Natural killer cell (primary cell): ENCODE measurements around the gene OR2H2. TPM values are rescaled to one million over a fixed set of nuclear protein-coding genes. Genes with fewer than 3 reads are reported as not detected.

Experiments
- ATAC-seq, 3 donors: fragments of 150-1000 bp in 2 of 3; fragments of 200-7000 bp in 1 of 3; cut with Tn5 transposase; 1 replicate in 1 of 3; 2 replicates in 2 of 3; pipeline ENCODE4 v1.10.0; 2021; ENCODE audit warnings: mild to moderate bottlenecking in 2 of 3, moderate library complexity in 2 of 3
- DNase-seq, 2 donors: peaks; one replicate each; pipeline versions ENCODE4 v3.0.0 to v3.0.0-alpha.2; 2013 to 2021; ENCODE audit warnings: mixed read lengths in 1 of 2
- H3K27ac ChIP-seq: one replicate; pipeline ENCODE4 v1.5.1; 2013; ENCODE audit warnings: mild to moderate bottlenecking, low read length
- H3K27me3 ChIP-seq: one replicate; pipeline ENCODE4 v1.6.1; 2013; ENCODE audit warnings: low read length; ENCODE audit not compliant: control insufficient read depth, insufficient read depth
- H3K36me3 ChIP-seq: one replicate; pipeline ENCODE4 v1.6.1; 2013; ENCODE audit warnings: low read length; ENCODE audit not compliant: control insufficient read depth, insufficient read depth
- H3K4me1 ChIP-seq: one replicate; pipeline ENCODE4 v1.6.1; 2013; ENCODE audit warnings: low read length; ENCODE audit not compliant: control insufficient read depth, insufficient read depth
- H3K4me3 ChIP-seq: one replicate; pipeline ENCODE4 v1.5.1; 2013; ENCODE audit warnings: low read length
- H3K9me3 ChIP-seq: one replicate; pipeline ENCODE4 v1.6.1; 2013; ENCODE audit warnings: low read length; ENCODE audit not compliant: control insufficient read depth, insufficient read depth
- H3K27ac Mint-ChIP-seq, 2 donors: one replicate each; pipeline ENCODE4 v1.8.0; 2022; ENCODE audit warnings: mild to moderate bottlenecking in 2 of 2, mixed read lengths in 2 of 2, moderate library complexity in 1 of 2
- H3K27me3 Mint-ChIP-seq, 2 donors: one replicate each; pipeline ENCODE4 v1.8.0; 2022; ENCODE audit warnings: low read depth in 2 of 2, mixed read lengths in 2 of 2
- H3K36me3 Mint-ChIP-seq: one replicate; pipeline ENCODE4 v1.8.0; 2022; ENCODE audit warnings: mixed read lengths
- H3K4me1 Mint-ChIP-seq, 2 donors: one replicate each; pipeline ENCODE4 v1.8.0; 2022; ENCODE audit warnings: mixed read lengths in 2 of 2
- H3K4me3 Mint-ChIP-seq: one replicate; pipeline ENCODE4 v1.8.0; 2022; ENCODE audit warnings: mild to moderate bottlenecking, moderate library complexity, mixed read lengths
- H3K9me3 Mint-ChIP-seq, 2 donors: one replicate each; pipeline ENCODE4 v1.8.0; 2022; ENCODE audit warnings: mixed read lengths in 2 of 2
- WGBS: methylation state at CpG from one replicate; pipeline ENCODE4 v1.1.7; 2013; ENCODE audit warnings: missing lambda C conversion rate; ENCODE audit not compliant: insufficient coverage; 5-methylcytosine and 5-hydroxymethylcytosine counted together
- intact Hi-C: fragments of 100-400 bp; cut with micrococcal nuclease; formaldehyde crosslinking; loops from one replicate; pipeline ENCODE4 v1.14.2; 2022
- total RNA-seq, 4 donors: library from RNA; stranded (reverse); fragments of 120-200 nt in 1 of 4; gene quantifications; one replicate each; pipeline versions ENCODE4 v1.2.3 to v1.2.4, GENCODE V29; 2013 to 2022
- TF ChIP-seq, protein P1 (sequence below): fragments of 200-600 bp; IDR thresholded peaks from one replicate; pipeline ENCODE4 v1.8.0; 2022; ENCODE audit warnings: antibody characterized with exemption

Gene OR2H2
- total RNA-seq, 3 donors from 2014 or later (not counting 1 experiment from before 2014, with no cell fraction given) = not detected

GRCh38 chr6:29557320-29557719 lies 27.6 kb upstream of the OR2H2 start:
- Histone ChIP-seq H3K36me3 (no peaks in the 10 kb centered on the region), H3K27me3 (peaks cover 21% of the 10 kb centered on the region), H3K4me1 (peaks cover 10% of the 10 kb centered on the region), H3K27ac (no peak overlapping the region), H3K9me3 (no peaks in the 10 kb centered on the region), H3K4me3 (no peak overlapping the region)
- DNase-seq (no peak), ATAC-seq (no peak)
- TF ChIP-seq, protein P1, sequence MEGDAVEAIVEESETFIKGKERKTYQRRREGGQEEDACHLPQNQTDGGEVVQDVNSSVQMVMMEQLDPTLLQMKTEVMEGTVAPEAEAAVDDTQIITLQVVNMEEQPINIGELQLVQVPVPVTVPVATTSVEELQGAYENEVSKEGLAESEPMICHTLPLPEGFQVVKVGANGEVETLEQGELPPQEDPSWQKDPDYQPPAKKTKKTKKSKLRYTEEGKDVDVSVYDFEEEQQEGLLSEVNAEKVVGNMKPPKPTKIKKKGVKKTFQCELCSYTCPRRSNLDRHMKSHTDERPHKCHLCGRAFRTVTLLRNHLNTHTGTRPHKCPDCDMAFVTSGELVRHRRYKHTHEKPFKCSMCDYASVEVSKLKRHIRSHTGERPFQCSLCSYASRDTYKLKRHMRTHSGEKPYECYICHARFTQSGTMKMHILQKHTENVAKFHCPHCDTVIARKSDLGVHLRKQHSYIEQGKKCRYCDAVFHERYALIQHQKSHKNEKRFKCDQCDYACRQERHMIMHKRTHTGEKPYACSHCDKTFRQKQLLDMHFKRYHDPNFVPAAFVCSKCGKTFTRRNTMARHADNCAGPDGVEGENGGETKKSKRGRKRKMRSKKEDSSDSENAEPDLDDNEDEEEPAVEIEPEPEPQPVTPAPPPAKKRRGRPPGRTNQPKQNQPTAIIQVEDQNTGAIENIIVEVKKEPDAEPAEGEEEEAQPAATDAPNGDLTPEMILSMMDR = no peak
- Mint-ChIP-seq H3K9me3 (no peaks in the 10 kb centered on the region), H3K27ac (no peak overlapping the region), H3K4me1 (peaks cover 13 to 15% of the 10 kb centered on the region in 2 donors), H3K4me3 (no peak overlapping the region), H3K27me3 (peaks cover 52 to 87% of the 10 kb centered on the region in 2 donors), H3K36me3 (peaks cover 6% of the 10 kb centered on the region)
- intact Hi-C loops = no loop called here

DNA sequence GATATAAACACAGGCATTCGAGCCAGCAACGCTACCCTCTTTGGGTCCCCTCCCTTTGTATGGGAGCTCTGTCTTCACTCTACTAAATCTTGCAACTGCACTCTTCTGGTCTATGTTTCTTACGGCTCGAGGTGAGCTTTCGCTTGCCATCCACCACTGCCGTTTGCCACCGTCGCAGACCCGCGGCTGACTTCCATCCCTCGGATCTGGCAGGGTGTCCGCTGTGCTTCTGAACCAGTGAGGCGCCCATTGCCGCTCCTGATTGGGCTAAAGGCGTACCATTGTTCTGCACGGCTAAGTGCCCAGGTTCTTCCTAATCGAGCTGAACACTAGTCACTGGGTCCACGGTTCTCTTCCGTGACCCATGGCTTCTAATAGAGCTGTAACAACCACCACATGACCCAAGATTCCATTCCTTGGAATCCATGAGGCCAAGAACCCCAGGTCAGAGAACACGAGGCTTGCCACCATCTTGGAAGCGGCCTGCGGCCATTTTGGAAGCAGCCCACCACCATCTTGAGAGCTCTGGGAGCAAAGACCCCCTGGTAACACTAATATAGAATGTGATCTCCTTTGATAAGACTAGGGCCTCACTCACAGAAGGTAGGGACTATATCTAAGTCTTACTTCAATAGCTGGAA lies 26.4 kb upstream of the OR2H2 start:
- intact Hi-C loops = no loop called here
- no peak overlapping the region for H3K27ac Mint-ChIP-seq
- H3K4me3 Mint-ChIP-seq = no peak overlapping the region
- WGBS = 89% methylated on average over 22 of the region's 22 CpGs
- no peak overlapping the region for H3K27ac ChIP-seq
- H3K4me3 ChIP-seq = no peak overlapping the region
- H3K27me3 ChIP-seq = peaks cover 20% of the 10 kb centered on the region
- H3K4me1 ChIP-seq = peaks cover 4% of the 10 kb centered on the region
- no peak for DNase-seq
- H3K9me3 Mint-ChIP-seq = no peaks in the 10 kb centered on the region
- ATAC-seq = no peak
- peaks cover 6% of the 10 kb centered on the region for H3K36me3 Mint-ChIP-seq
- peaks cover 57 to 87% of the 10 kb centered on the region in 2 donors for H3K27me3 Mint-ChIP-seq
- no peaks in the 10 kb centered on the region for H3K36me3 ChIP-seq
- TF ChIP-seq, protein P1 = no peak
- peaks cover 4 to 5% of the 10 kb centered on the region in 2 donors for H3K4me1 Mint-ChIP-seq
- no peaks in the 10 kb centered on the region for H3K9me3 ChIP-seq

DNA sequence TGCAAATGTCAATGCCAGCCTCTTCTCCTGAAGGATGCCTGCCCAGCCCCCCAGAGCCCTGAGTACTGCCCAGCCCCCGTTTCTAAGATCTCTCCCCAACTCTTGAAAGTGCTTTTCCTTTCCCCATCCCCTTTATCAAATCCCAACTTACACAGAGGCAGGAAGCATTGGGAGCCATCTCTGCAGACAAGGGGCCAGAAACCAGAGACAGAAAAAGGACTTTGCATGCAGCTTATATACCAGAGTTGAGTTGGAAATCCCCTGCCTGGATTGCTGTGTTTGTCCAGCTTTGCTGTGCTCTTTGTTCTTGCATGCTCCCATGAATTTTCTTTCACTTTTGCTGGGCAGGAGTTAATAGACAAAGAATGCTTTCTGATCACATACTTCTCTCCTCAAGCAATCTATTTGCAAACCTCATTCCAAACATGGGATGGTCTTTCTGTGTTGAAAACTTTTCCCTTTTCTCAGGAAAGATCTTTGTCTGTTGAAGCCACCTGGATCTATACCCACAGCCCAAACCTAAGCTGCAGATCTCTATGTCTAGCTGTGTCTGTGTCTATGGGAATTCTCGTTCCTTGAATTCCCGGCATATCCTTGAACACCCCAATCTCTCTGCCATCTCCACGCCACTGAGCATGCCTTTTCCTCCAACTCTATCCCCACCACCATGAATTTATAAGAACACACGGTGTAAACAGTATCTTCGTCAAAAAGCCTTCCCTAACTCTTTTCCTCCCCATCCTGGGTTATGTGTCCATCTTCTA lies 25.2 kb upstream of the OR2H2 start, which contains the start of gene UBD:
TSS of gene UBD (minus strand) at position 209 of the 764 bp plus-strand sequence. CDS start at position 178, 31 bp downstream.
- H3K36me3 ChIP-seq = no peaks in the 10 kb centered on the region
- TF ChIP-seq, protein P1 = no peak
- no peaks in the 10 kb centered on the region for H3K4me1 ChIP-seq
- Mint-ChIP-seq H3K27me3 (peaks cover 48 to 77% of the 10 kb centered on the region in 2 donors), H3K27ac (no peak within 1 kb of the TSS), H3K36me3 (peaks cover 6% of the 10 kb centered on the region), H3K9me3 (no peaks in the 10 kb centered on the region), H3K4me3 (no peak within 1 kb of the TSS), H3K4me1 (no peaks in the 10 kb centered on the region)
- peaks cover 11% of the 10 kb centered on the region for H3K27me3 ChIP-seq
- WGBS = 84% methylated on average over 6 of the region's 6 CpGs
- no peak within 1 kb of the TSS for H3K27ac ChIP-seq
- ATAC-seq (no peak), DNase-seq (no peak)
- intact Hi-C loops = no loop called here
- H3K9me3 ChIP-seq = no peaks in the 10 kb centered on the region
- H3K4me3 ChIP-seq = no peak within 1 kb of the TSS
